Caki2 (cell line): ENCODE results near the gene SDE2. TPM values are rescaled to one million over a fixed set of nuclear protein-coding genes. Genes with fewer than 3 reads are reported as not detected.
"Not testable (repeated sequence)": the region's sequence is repeated elsewhere in the genome, so short reads cannot be mapped to it uniquely, and the experiment has no call there.

Experiments
- DNase-seq: peaks from one replicate; pipeline ENCODE4 v3.0.0-alpha.2; 2015; ENCODE audit warnings: low read depth
- in situ Hi-C: cut with HindIII; loops from 2 replicates; pipeline ENCODE4 v1.10.0; 2016; ENCODE audit warnings: low sequenced_read_pairs, low pct_unique_long_range_greater_than_20kb, mixed read lengths
- total RNA-seq: library from RNA; depleted of rRNA; stranded (reverse); fragments of >200 nt; shearing (Covaris generic); gene quantifications from 2 replicates; pipeline ENCODE4 v1.2.3, GENCODE V29; 2014; ENCODE audit warnings: low replicate concordance; rRNA removed

Gene SDE2
- total RNA-seq, 1 experiment from 2014 or later = 21.0 TPM

DNA sequence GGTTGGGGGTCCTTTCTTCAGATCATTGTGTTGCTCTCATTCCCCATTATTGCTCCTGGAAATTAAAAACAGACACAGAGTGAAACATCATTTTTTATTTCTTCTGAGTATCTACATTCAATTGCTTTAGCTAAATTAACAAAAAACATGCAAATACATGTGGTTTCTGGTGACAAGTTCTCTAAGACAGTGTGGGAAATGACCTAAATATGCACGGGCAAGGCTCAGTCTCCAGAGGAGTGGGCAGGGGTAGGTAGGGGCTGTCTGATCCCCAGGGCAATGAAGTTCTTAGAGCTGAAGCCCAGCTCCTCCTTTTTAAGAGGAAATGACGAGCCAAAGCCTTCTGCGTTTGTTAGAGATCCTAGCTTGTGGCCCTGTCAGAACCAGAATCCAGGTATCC is 62.6 kb downstream of the SDE2 start:
- no peak for DNase-seq
- in situ Hi-C loops = no loop called here

DNA sequence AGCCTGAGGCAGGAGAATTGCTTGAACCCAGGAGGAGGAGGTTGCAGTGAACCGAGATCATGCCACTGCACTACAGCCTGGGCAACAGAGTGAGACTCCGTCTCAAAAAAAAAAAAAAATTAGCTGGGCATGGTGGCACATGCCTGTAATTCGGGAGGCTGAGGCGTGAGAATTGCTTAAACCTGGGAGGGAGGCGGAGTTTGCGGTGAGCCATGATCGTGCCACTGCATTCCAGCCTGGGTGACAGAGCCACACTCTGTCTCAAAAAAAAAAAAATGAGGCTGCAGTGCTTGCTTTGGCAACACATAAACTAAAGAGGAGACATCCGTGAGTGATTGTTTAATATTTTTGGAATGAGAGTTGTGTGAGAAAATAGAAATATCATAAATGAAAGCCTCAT is 63.1 kb downstream of the SDE2 start:
- DNase-seq, in situ Hi-C loops: not testable (repeated sequence)

DNA sequence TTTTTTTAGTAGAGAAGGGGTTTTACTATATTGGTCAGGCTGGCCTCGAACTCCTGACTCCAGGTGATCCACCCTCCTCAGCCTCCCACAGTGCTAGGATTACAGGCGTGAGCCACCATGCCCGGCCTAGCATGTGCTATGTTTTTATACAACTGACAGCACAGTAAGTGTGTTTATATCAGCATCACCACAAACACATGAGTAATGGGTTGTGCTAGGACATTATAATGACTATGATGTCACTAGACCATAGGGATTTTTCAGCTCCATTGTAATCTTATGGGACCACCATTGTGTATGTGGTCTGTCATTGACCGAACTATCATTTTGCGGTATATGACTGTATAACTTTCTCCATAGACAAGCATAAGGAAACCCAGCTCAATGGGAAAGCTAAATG is 64.4 kb downstream of the SDE2 start:
- in situ Hi-C loops = no loop called here
- no peak for DNase-seq

DNA sequence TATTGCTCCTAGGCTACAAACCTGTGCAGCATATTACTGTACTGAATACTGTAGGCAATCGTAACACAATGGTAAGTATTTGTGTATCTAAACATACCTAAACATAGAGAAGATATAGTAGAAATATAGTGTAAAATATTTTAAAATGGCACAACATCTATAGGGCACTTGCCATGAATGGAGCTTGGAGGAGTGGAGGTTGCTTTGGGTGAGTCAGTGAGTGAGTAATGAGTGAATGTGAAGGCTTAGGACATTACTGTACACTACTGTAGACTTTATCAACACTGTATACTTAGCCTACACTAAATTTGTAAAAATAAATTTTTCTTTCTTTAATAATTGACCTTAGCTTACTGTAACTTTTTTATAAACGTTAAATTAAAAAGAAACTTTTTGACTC is 66.1 kb downstream of the SDE2 start:
- in situ Hi-C loops = no loop called here
- no peak for DNase-seq

Other genes with a start within 250 kb of the SDE2 start
- 368 and 386 TPM in 2 replicates for gene SRP9, start 221.5 kb downstream of the SDE2 start, total RNA-seq
- 192 and 251 TPM in 2 replicates for gene EPHX1, start 189.2 kb downstream of the SDE2 start, total RNA-seq
- gene TMEM63A, start 117.0 kb downstream of the SDE2 start, total RNA-seq = 6.4 and 12.8 TPM in 2 replicates
- not detected in 2 replicates for gene LEFTY1, start 110.2 kb downstream of the SDE2 start, total RNA-seq
- 72.6 and 112 TPM in 2 replicates for gene PYCR2, start 75.1 kb downstream of the SDE2 start, total RNA-seq
- not detected in 2 replicates for gene LEFTY2, start 58.1 kb downstream of the SDE2 start, total RNA-seq
- gene H3-3A, start 63.4 kb upstream of the SDE2 start, total RNA-seq = 164 and 191 TPM in 2 replicates
- gene ACBD3, start 187.4 kb upstream of the SDE2 start, total RNA-seq = 24.9 and 39.2 TPM in 2 replicates
- not detected in 2 replicates for gene MIXL1, start 224.3 kb upstream of the SDE2 start, total RNA-seq